GM12865 (cell line): ENCODE results near the gene SOX5.
A peak's percentile ranks its signal among the peaks of the same experiment; 100 is the strongest.

Experiments
- DNase-seq: peaks from one replicate; pipeline ENCODE4 v3.0.0; 2010; ENCODE audit warnings: low read depth
- H3K4me3 ChIP-seq: 2 replicates; pipeline ENCODE4 v1.5.1; 2011; ENCODE audit warnings: mild to moderate bottlenecking, low read depth, low read length, control low read depth
- CTCF ChIP-seq: IDR thresholded peaks from 2 replicates; pipeline ENCODE4 v1.5.1; 2011; ENCODE audit warnings: low read length, control low read depth, low read depth, inconsistent platforms; ENCODE audit not compliant: insufficient read depth; ENCODE audit errors: missing control alignments

SOX5 gene

GRCh38 chr12:23548742-23549141 lies 400.7 kb downstream of the SOX5 start:
- H3K4me3 ChIP-seq, result no peak overlapping the region
- no peak for TF ChIP-seq CTCF
- DNase-seq, result no peak

GRCh38 chr12:23546756-23547155 lies 402.7 kb downstream of the SOX5 start:
- TF ChIP-seq CTCF, result no peak
- no peak overlapping the region for H3K4me3 ChIP-seq
- no peak for DNase-seq

GRCh38 chr12:23543767-23544166 lies 405.7 kb downstream of the SOX5 start:
- H3K4me3 ChIP-seq, result no peak overlapping the region
- no peak for TF ChIP-seq CTCF
- DNase-seq, result no peak

GRCh38 chr12:23542187-23542586 lies 407.3 kb downstream of the SOX5 start:
- no peak for DNase-seq
- no peak for TF ChIP-seq CTCF
- no peak overlapping the region for H3K4me3 ChIP-seq

GRCh38 chr12:23540572-23540971 lies 408.9 kb downstream of the SOX5 start:
- DNase-seq, result no peak
- no peak for TF ChIP-seq CTCF
- H3K4me3 ChIP-seq, result no peak overlapping the region

- DNase-seq, result peak; percentile 80
- no peak for TF ChIP-seq CTCF
- H3K4me3 ChIP-seq, result no peak overlapping the region
Observed at GRCh38 chr12:23536293-23536692, 413.2 kb downstream of the SOX5 start.

GRCh38 chr12:23535441-23535840 lies 414.0 kb downstream of the SOX5 start:
- DNase-seq, result no peak
- no peak for TF ChIP-seq CTCF
- H3K4me3 ChIP-seq, result no peak overlapping the region
